PC-9 (cell line): ENCODE results near the gene UPK1A.

ENCODE experiments used
- EZH2 ChIP-seq: fragments of 200-600 bp; sonication (generic); IDR thresholded peaks from 2 replicates; pipeline ENCODE4 v1.8.0; 2017; ENCODE audit warnings: antibody characterized with exemption, low read depth
- TF ChIP-seq, protein P1 (sequence below): fragments of 200-600 bp; sonication (generic); conservative IDR thresholded peaks from 2 replicates; pipeline ENCODE4 v1.6.1; 2017; ENCODE audit warnings: mixed run types, antibody characterized with exemption, mild to moderate bottlenecking, moderate library complexity

DNA sequence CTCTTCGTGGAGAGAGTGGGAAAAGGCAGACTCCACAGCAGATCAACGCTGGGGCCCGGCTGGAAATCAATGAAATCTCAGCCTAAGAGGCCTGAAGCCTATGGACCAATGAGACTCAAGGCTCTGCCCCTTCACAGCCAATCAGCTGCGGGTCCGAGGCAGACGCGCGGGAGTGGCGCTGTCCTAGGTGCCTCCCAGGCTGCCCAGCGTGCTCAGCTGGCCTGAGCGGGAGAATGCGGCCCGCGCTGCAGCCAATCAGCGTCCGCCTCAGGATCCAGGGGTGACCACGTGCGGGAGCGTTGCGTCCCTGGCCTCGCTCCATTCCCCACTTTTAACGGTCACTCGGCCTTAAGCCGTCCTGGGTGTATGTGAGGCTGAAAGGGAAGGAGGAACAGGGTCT is 37.9 kb downstream of the UPK1A start, which contains the start of gene ZBTB32:
- TF ChIP-seq, protein P1, sequence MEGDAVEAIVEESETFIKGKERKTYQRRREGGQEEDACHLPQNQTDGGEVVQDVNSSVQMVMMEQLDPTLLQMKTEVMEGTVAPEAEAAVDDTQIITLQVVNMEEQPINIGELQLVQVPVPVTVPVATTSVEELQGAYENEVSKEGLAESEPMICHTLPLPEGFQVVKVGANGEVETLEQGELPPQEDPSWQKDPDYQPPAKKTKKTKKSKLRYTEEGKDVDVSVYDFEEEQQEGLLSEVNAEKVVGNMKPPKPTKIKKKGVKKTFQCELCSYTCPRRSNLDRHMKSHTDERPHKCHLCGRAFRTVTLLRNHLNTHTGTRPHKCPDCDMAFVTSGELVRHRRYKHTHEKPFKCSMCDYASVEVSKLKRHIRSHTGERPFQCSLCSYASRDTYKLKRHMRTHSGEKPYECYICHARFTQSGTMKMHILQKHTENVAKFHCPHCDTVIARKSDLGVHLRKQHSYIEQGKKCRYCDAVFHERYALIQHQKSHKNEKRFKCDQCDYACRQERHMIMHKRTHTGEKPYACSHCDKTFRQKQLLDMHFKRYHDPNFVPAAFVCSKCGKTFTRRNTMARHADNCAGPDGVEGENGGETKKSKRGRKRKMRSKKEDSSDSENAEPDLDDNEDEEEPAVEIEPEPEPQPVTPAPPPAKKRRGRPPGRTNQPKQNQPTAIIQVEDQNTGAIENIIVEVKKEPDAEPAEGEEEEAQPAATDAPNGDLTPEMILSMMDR: no peak
- TF ChIP-seq EZH2: no peak
